OCI-LY1 (cell line): ENCODE measurements around the gene INTS14.

Source experiments
- H2AFZ ChIP-seq: fragments of 200-600 bp; sonication (generic), shearing (Covaris generic); 2 replicates; pipeline ENCODE4 v1.6.0; 2014; ENCODE audit warnings: antibody characterized with exemption, mild to moderate bottlenecking, low read length
- H3F3A ChIP-seq: fragments of 200-600 bp; sonication (generic), shearing (Covaris generic); 2 replicates; pipeline ENCODE4 v1.6.0; 2014; ENCODE audit warnings: mild to moderate bottlenecking, antibody characterized with exemption, low read length, moderate library complexity; ENCODE audit not compliant: insufficient read depth
- H3K27ac ChIP-seq: fragments of 200-600 bp; sonication (generic); 2 replicates; pipeline ENCODE4 v1.5.1; 2014; ENCODE audit warnings: low read length, mixed run types, mild to moderate bottlenecking, low read depth; ENCODE audit not compliant: poor library complexity, severe bottlenecking
- H3K27me3 ChIP-seq: fragments of 200-600 bp; sonication (generic); 2 replicates; pipeline ENCODE4 v1.6.0; 2014; ENCODE audit warnings: antibody characterized with exemption, mild to moderate bottlenecking, low read length, moderate library complexity; ENCODE audit not compliant: insufficient read depth
- H3K36me3 ChIP-seq: fragments of 200-600 bp; sonication (generic); 2 replicates; pipeline ENCODE4 v1.6.1; 2014; ENCODE audit warnings: mild to moderate bottlenecking, antibody characterized with exemption, low read length, moderate library complexity, mixed read lengths; ENCODE audit not compliant: insufficient read depth
- H3K4me1 ChIP-seq: fragments of 200-600 bp; sonication (generic); 2 replicates; pipeline ENCODE4 v1.5.1; 2014; ENCODE audit warnings: mild to moderate bottlenecking, low read length, moderate library complexity; ENCODE audit not compliant: insufficient read depth, severe bottlenecking
- H3K4me2 ChIP-seq: fragments of 200-600 bp; sonication (generic), shearing (Covaris generic); 2 replicates; pipeline ENCODE4 v1.6.1; 2014; ENCODE audit warnings: low read length
- H3K4me3 ChIP-seq: fragments of 200-600 bp; sonication (generic); 2 replicates; pipeline ENCODE4 v1.5.1; 2014; ENCODE audit warnings: low read length, low read depth, mild to moderate bottlenecking, mixed read lengths; ENCODE audit not compliant: poor library complexity, severe bottlenecking
- H3K79me2 ChIP-seq: fragments of 200-600 bp; shearing (Covaris generic); 2 replicates; pipeline ENCODE4 v1.6.1; 2016; ENCODE audit warnings: mixed run types, low read length, mixed read lengths; ENCODE audit not compliant: insufficient read depth
- H3K9ac ChIP-seq: fragments of 200-600 bp; sonication (generic), shearing (Covaris generic); 2 replicates; pipeline ENCODE4 v1.6.1; 2014; ENCODE audit warnings: mild to moderate bottlenecking, low read length, mixed read lengths
- H3K9me2 ChIP-seq: fragments of 200-600 bp; sonication (generic), shearing (Covaris generic); 2 replicates; pipeline ENCODE4 v1.6.1; 2014; ENCODE audit warnings: low read depth, mild to moderate bottlenecking, low read length, mixed read lengths
- H3K9me3 ChIP-seq: fragments of 200-600 bp; shearing (Covaris generic); 2 replicates; pipeline ENCODE4 v1.6.1; 2014; ENCODE audit warnings: low read length, mixed read lengths
- H4K20me1 ChIP-seq: fragments of 200-600 bp; sonication (generic), shearing (Covaris generic); 2 replicates; pipeline ENCODE4 v1.6.0; 2016; ENCODE audit warnings: mild to moderate bottlenecking, low read length; ENCODE audit not compliant: insufficient read depth
- EZH2 ChIP-seq: fragments of 200-600 bp; sonication (generic), shearing (Covaris generic); IDR thresholded peaks from 2 replicates; pipeline ENCODE4 v1.8.0; 2017; ENCODE audit warnings: borderline replicate concordance, mixed run types, mild to moderate bottlenecking, antibody characterized with exemption, low read length, moderate library complexity, mixed read lengths
- TF ChIP-seq, protein P1 (sequence below): fragments of 200-600 bp; sonication (generic), shearing (Covaris generic); IDR thresholded peaks from 2 replicates; pipeline ENCODE4 v1.5.1; 2017; ENCODE audit warnings: mild to moderate bottlenecking, antibody characterized with exemption, low read length, moderate library complexity, mixed read lengths

INTS14 gene

DNA sequence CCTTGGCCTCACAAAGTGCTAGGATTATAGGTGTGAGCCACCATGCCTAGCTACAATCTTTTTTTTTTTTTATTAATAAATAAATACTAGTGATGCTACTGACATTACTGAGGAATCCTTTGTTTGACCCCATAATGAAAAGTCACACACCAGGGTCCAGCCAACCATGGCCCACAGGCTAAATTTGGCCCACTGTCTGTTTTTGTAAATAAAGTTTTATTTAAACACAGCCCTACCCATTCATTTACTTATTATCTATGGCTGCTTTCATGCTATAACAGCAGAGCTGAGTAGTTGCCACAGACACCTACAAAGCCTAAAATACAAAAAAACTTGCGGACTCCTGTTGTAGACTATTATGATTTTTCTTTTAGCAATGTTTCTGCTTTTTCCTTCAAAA, 7.4 kb downstream of the INTS14 start:
- Histone ChIP-seq H3K9ac (no peak overlapping the region), H3K9me3 (no peaks in the 10 kb centered on the region), H3F3A (no peaks in the 10 kb centered on the region), H3K36me3 (peaks cover 62% of the 10 kb centered on the region), H3K4me2 (no peak overlapping the region), H3K79me2 (peaks cover 6% of the 10 kb centered on the region; the same call in 1 of the 2 replicates), H3K4me3 (no peak overlapping the region), H3K27ac (no peak overlapping the region), H2AFZ (no peak overlapping the region), H4K20me1 (no peaks in the 10 kb centered on the region), H3K9me2 (no peaks in the 10 kb centered on the region), H3K27me3 (no peaks in the 10 kb centered on the region), H3K4me1 (peaks cover 7% of the 10 kb centered on the region)
- TF ChIP-seq, protein P1, sequence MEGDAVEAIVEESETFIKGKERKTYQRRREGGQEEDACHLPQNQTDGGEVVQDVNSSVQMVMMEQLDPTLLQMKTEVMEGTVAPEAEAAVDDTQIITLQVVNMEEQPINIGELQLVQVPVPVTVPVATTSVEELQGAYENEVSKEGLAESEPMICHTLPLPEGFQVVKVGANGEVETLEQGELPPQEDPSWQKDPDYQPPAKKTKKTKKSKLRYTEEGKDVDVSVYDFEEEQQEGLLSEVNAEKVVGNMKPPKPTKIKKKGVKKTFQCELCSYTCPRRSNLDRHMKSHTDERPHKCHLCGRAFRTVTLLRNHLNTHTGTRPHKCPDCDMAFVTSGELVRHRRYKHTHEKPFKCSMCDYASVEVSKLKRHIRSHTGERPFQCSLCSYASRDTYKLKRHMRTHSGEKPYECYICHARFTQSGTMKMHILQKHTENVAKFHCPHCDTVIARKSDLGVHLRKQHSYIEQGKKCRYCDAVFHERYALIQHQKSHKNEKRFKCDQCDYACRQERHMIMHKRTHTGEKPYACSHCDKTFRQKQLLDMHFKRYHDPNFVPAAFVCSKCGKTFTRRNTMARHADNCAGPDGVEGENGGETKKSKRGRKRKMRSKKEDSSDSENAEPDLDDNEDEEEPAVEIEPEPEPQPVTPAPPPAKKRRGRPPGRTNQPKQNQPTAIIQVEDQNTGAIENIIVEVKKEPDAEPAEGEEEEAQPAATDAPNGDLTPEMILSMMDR, result no peak
- TF ChIP-seq EZH2, result no peak

DNA sequence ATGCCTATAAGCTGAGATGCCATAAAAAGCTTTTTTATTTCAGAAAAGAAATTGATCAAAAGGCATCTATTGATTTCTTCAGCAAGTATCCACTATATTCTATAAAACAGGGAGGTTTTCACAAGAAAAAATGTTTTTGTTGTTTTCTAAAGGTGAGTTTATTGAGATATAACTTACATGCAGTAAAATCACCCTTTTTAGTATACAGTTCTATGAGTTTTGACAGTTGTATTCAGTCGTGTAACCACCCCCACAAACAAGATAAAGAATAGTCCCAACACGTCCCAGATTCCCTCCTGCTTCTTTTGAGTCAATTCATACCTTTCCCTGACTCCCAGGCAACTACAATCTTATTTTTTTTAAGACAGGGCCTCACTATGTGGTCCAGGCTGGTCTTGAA, 7.8 kb downstream of the INTS14 start:
- Histone ChIP-seq H3K79me2 (peaks cover 6% of the 10 kb centered on the region; the same call in 1 of the 2 replicates), H4K20me1 (no peaks in the 10 kb centered on the region), H3K4me3 (no peak overlapping the region), H3F3A (no peaks in the 10 kb centered on the region), H3K27ac (no peak overlapping the region), H3K4me2 (no peak overlapping the region), H3K9ac (no peak overlapping the region), H3K36me3 (peaks cover 66% of the 10 kb centered on the region), H3K9me2 (no peaks in the 10 kb centered on the region), H3K27me3 (no peaks in the 10 kb centered on the region), H2AFZ (no peak overlapping the region), H3K9me3 (no peaks in the 10 kb centered on the region), H3K4me1 (peaks cover 5% of the 10 kb centered on the region)
- TF ChIP-seq, protein P1, result no peak
- TF ChIP-seq EZH2, result no peak

DNA sequence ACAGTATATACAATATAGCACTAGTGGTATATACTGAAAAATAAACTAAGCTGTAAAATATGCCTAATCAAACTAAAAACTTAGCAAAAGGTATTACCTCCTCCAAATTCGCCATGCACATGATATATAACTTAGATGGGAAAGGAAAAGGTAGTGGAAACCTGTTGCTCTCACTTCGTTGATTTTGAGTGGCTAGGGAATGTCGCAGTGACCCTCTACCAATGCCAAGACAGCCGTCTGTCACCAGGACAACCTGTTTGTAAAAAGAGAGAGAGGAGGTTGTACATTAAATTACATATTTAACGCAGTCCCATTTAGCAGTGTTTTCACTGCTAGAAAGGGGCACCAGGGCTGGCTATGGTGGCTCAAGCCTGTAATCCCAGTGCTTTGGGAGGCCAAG, 11.3 kb downstream of the INTS14 start:
- peaks cover 79% of the 10 kb centered on the region for H3K36me3 ChIP-seq
- no peak overlapping the region for H3K27ac ChIP-seq
- TF ChIP-seq, protein P1, result no peak

More for the DNA sequence above, 11.3 kb downstream of the INTS14 start:
- Histone ChIP-seq H3K4me3 (no peak overlapping the region), H3K9me3 (no peaks in the 10 kb centered on the region), H2AFZ (no peak overlapping the region), H3K27me3 (no peaks in the 10 kb centered on the region), H3K9ac (no peak overlapping the region), H3K4me2 (no peak overlapping the region), H3K79me2 (no peaks in the 10 kb centered on the region), H4K20me1 (no peaks in the 10 kb centered on the region), H3K9me2 (no peaks in the 10 kb centered on the region), H3F3A (no peaks in the 10 kb centered on the region), H3K4me1 (peaks cover 5% of the 10 kb centered on the region)
